WERI-Rb-1 (cell line): Measurements from ENCODE around the gene NPAS3.

Experiments used
- DNase-seq: peaks from one replicate; pipeline ENCODE4 v3.0.0-alpha.2; 2020
- H3K27ac ChIP-seq: fragments of 250-450 bp; sonication (Bioruptor Pico); 2 replicates; pipeline ENCODE4 v1.5.1; 2020; ENCODE audit warnings: mild to moderate bottlenecking, moderate library complexity
- H3K27me3 ChIP-seq: fragments of 250-450 bp; sonication (Bioruptor Pico); 2 replicates; pipeline ENCODE4 v1.5.1; 2021; ENCODE audit warnings: mild to moderate bottlenecking, low read depth, moderate library complexity; ENCODE audit not compliant: insufficient read depth, severe bottlenecking
- H3K36me3 ChIP-seq: fragments of 250-450 bp; sonication (Bioruptor Pico); 2 replicates; pipeline ENCODE4 v1.5.1; 2020; ENCODE audit warnings: mild to moderate bottlenecking, moderate library complexity
- H3K4me3 ChIP-seq: 2 replicates; pipeline ENCODE4 v1.5.1; 2011; ENCODE audit warnings: low read depth, mild to moderate bottlenecking, control low read depth, low read length
- H3K9me3 ChIP-seq: fragments of 250-450 bp; sonication (Bioruptor Pico); 2 replicates; pipeline ENCODE4 v1.5.1; 2021; ENCODE audit warnings: mild to moderate bottlenecking, moderate library complexity; ENCODE audit not compliant: severe bottlenecking
- TF ChIP-seq, protein P1 (sequence below): IDR thresholded peaks from 2 replicates; pipeline ENCODE4 v1.5.1; 2011; ENCODE audit warnings: low read depth, mild to moderate bottlenecking, control low read depth, inconsistent platforms, low read length

NPAS3 gene

DNA sequence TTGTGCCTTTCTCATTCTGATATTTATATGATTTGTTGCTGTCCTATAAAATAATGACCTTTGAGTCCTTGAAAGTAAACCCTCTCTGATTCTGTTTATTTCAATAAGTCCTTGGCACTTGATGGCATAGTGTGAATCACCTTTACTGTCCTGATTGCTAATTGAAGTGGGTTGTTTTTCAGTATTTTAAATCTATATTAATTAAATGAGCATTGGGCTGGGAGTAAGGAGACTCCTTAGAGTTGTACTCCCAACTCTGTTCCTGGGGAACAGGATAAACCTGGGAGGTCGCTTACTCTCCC lies 776.5 kb downstream of the NPAS3 start:
- DNase-seq, result no peak
- Histone ChIP-seq H3K9me3 (no peaks in the 10 kb centered on the region), H3K27ac (no peak overlapping the region)

DNA sequence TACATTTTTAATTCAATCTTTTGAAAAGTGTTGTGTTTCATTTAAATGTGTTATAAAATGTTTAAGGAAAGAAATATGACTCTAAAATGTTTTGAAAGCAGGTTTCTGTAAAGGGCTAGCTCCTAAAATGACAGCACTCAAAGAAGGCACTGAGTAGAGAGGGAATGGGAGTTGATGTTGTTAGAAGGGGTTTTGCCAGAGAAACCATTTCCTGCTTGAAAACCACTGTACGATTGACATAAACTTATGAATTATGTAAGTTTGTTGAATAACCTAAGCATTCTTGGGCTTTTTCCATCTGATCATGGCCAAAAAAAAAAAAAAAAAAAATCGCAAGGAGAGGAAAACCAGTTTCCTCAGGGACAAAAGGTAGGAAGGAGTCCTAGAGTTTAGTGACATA lies 778.2 kb downstream of the NPAS3 start:
- Histone ChIP-seq H3K9me3 (no peaks in the 10 kb centered on the region), H3K27me3 (no peaks in the 10 kb centered on the region), H3K4me3 (no peak overlapping the region), H3K27ac (no peak overlapping the region), H3K36me3 (no peaks in the 10 kb centered on the region)
- TF ChIP-seq, protein P1, sequence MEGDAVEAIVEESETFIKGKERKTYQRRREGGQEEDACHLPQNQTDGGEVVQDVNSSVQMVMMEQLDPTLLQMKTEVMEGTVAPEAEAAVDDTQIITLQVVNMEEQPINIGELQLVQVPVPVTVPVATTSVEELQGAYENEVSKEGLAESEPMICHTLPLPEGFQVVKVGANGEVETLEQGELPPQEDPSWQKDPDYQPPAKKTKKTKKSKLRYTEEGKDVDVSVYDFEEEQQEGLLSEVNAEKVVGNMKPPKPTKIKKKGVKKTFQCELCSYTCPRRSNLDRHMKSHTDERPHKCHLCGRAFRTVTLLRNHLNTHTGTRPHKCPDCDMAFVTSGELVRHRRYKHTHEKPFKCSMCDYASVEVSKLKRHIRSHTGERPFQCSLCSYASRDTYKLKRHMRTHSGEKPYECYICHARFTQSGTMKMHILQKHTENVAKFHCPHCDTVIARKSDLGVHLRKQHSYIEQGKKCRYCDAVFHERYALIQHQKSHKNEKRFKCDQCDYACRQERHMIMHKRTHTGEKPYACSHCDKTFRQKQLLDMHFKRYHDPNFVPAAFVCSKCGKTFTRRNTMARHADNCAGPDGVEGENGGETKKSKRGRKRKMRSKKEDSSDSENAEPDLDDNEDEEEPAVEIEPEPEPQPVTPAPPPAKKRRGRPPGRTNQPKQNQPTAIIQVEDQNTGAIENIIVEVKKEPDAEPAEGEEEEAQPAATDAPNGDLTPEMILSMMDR, result no peak
- no peak for DNase-seq

More for the DNA sequence above, 776.5 kb downstream of the NPAS3 start:
- H3K36me3 ChIP-seq, result no peaks in the 10 kb centered on the region
- H3K4me3 ChIP-seq, result no peak overlapping the region
- TF ChIP-seq, protein P1, result no peak
- no peaks in the 10 kb centered on the region for H3K27me3 ChIP-seq

DNA sequence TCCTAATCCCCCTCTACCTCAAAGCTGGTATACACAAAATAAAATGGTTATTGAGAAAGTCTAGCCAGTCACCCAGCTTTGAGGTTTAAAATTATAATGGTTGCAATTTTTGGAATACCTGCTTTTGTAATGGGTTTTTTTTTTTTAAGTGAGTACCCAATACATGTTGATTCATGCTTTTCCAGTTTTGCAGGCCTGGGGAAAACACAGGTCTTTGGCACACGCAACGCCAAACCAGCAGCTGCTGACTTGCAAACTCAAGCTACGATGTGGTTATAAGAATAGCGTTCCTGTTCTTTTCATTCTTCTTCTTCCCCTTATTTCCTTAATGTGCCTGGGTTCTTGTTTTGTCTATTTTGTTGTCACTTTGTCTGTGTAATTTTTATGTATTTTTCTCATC lies 779.2 kb downstream of the NPAS3 start:
- Histone ChIP-seq H3K9me3 (no peaks in the 10 kb centered on the region), H3K27ac (no peak overlapping the region), H3K4me3 (no peak overlapping the region), H3K27me3 (no peaks in the 10 kb centered on the region), H3K36me3 (no peaks in the 10 kb centered on the region)
- TF ChIP-seq, protein P1, result no peak
- no peak for DNase-seq

DNA sequence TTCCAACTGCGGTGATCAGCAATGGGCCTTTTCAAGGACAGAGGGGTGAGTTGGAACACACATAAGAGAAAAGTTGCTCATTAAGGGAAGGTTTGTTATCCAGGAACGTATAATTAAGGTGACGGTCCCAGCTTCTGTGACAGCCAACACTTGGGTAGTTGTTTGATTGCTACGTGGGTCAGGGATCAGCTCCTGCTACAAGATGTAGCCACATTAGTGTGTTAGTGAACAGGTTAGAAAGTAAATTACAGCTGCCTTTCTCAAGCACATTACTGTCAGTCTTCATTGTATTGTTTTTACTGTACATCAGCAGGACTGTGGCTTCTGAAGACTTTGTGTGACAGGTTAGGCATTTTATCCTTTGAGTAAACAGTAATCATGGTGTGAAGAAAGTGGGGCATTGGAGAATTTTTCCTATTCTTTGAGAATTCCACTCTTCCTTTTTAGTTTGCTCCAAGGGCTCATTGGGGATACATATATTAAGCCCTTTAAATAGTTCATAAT lies 781.7 kb downstream of the NPAS3 start:
- Histone ChIP-seq H3K27me3 (no peaks in the 10 kb centered on the region), H3K4me3 (no peak overlapping the region), H3K36me3 (no peaks in the 10 kb centered on the region), H3K27ac (no peak overlapping the region), H3K9me3 (no peaks in the 10 kb centered on the region)
- no peak for DNase-seq
- TF ChIP-seq, protein P1, result no peak

DNA sequence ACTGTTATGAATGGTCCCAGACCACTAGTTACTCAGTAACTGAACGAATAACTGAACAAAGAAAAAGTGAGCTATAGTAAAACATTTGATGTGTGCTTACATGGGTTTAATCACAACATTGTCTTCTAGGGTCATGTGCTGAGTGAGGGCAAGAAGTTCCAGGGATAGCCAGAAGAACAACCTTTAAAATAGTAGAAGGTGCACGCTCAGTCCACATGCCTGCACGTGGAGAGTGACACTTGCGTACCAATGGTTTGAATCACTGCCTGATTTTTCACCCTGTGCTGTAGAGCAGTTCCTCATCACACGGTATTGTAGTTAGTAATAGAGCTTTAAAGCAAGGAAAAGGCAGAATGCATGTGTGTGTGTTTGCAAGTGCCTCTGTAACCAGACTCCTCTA lies 788.0 kb downstream of the NPAS3 start:
- Histone ChIP-seq H3K9me3 (no peaks in the 10 kb centered on the region), H3K27ac (no peak overlapping the region), H3K36me3 (no peaks in the 10 kb centered on the region), H3K4me3 (no peak overlapping the region), H3K27me3 (no peaks in the 10 kb centered on the region)
- no peak for DNase-seq
- TF ChIP-seq, protein P1, result no peak

DNA sequence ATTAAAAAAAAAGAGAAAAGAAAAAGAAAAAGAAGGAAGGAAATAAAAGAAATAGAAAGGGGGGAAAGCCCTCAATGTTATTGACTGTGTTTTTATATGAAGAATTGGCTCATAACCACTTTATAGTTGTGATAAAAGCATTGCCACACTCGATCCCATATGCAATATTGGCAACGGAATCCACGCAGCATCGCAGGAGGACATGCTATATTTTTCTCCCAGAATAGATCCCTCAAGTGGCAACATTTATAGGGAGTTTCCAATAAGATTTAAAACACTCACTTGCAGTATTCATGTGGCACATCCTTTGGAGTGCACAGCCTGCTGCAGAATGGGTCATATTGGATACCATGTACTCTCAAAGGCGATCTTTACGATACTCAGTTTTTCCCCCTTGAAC lies 788.9 kb downstream of the NPAS3 start:
- H3K36me3 ChIP-seq, result no peaks in the 10 kb centered on the region
- H3K27ac ChIP-seq, result no peak overlapping the region
- no peak for DNase-seq
- H3K9me3 ChIP-seq, result no peaks in the 10 kb centered on the region
- TF ChIP-seq, protein P1, result no peak
- no peaks in the 10 kb centered on the region for H3K27me3 ChIP-seq
- H3K4me3 ChIP-seq, result no peak overlapping the region
